Measurements from ENCODE around the gene SLC39A10.

Gene SLC39A10

GRCh38 chr2:195779491-195779890, 122.5 kb downstream of the SLC39A10 start:
- no peak for DNase-seq (ENCODE audit: insufficient read length, low spot score)
- FAIRE-seq: no peak

- DNase-seq (ENCODE audit: insufficient read length, low spot score): no peak
- no peak for FAIRE-seq
These were observed 125.1 kb downstream of the SLC39A10 start for GRCh38 chr2:195782156-195782555.

Measured in GM19239 (cell line).